ENCODE results near the gene NCBP2L. TPM values are rescaled to one million over a fixed set of nuclear protein-coding genes. Genes with fewer than 3 reads are reported as not detected.

The NCBP2L gene
- total RNA-seq, 1 donor from 2014 or later: 1.0 TPM

Other genes with a start within 250 kb of the NCBP2L start
- gene PRPS1, start 149.2 kb upstream of the NCBP2L start, total RNA-seq: 23.0 TPM
- gene TSC22D3, start 1.9 kb upstream of the NCBP2L start, total RNA-seq: 30.3 TPM
- 17.7 TPM for gene MID2, start 48.1 kb downstream of the NCBP2L start, total RNA-seq
- not detected for gene TEX13B, start 204.6 kb downstream of the NCBP2L start, total RNA-seq

Measured in skeletal muscle tissue (tissue), 1 donor.